Left colon (tissue), 2 donors: ENCODE data around the gene TMEM150C. TPM values are rescaled to one million over a fixed set of nuclear protein-coding genes. Genes with fewer than 3 reads are reported as not detected.
"Not testable (repeated sequence)": the region's sequence is repeated elsewhere in the genome, so short reads cannot be mapped to it uniquely, and the experiment has no call there.

Experiments used
- ATAC-seq: fragments of 200-7000 bp; cut with Tn5 transposase; one replicate; pipeline ENCODE4 v1.9.1; 2020; ENCODE audit warnings: mild to moderate bottlenecking, moderate library complexity
- DNase-seq, 2 donors: peaks; one replicate each; pipeline ENCODE4 v3.0.0-alpha.2; 2020
- intact Hi-C, 2 donors: fragments of 100-400 bp; cut with DNase I in 1 of 2; cut with micrococcal nuclease in 1 of 2; formaldehyde crosslinking; loops; one replicate each; pipeline versions ENCODE4 v1.11.2 to v1.14.0; 2022; cut with DNase I, micrococcal nuclease
- total RNA-seq, 2 donors: library from RNA; stranded (reverse); fragmentation: NEBNext Ultra II Directional; extraction: Animal tissue kit (Norgen Biotek cat#: 25700); gene quantifications; one replicate each; pipeline ENCODE4 v1.2.1, GENCODE V29; 2021
- donor health status: DM: no; HTN: no; CAD: no.
- donor health status: DM: yes; HTN: yes; CAD: no.

TMEM150C gene
- total RNA-seq, 2 donors from 2014 or later, result 1.8 to 3.7 TPM

- DNase-seq, result no peak
- intact Hi-C loops, result no loop called here
- ATAC-seq, result no peak
Observed at GRCh38 chr4:82489076-82489475, 72.7 kb downstream of the TMEM150C start.

DNA sequence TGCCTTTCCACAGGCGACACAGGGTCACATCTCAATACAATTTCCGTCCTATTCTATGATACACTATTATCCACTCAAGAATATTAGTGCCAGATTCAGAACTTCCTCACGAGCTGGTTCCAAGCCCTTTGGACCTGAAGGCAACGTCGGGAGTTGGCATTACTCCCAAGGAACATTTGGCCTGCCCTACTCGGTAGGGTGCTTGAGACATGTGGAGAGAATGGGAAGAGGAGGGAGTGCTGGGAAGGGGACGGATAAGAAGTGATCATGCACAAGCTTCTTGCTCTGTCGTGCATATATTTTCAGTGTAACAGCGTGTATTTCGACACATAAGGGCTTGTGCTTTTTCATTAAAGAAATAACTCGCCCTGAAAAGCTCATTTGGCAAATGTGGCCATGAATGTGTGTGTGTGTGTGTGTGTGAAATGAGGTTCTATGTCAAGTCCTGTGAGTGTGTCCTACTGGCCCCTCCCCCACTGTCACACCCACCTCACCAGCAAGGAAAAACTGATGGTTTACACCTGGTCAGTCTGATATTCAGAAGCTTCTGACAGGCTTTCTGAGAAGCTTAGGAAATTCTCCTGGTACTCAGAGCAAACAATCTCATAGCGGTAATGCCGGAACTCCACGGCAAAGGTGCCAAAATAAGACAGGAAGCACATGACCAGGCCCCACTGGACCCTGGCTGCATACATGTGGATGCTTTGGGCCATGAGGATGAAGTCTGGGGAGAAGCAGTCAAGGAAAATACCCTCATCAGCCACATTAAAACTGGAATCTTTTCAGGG lies 76.6 kb downstream of the TMEM150C start:
- intact Hi-C loops, result no loop called here
- ATAC-seq (no peak), DNase-seq (no peak)

DNA sequence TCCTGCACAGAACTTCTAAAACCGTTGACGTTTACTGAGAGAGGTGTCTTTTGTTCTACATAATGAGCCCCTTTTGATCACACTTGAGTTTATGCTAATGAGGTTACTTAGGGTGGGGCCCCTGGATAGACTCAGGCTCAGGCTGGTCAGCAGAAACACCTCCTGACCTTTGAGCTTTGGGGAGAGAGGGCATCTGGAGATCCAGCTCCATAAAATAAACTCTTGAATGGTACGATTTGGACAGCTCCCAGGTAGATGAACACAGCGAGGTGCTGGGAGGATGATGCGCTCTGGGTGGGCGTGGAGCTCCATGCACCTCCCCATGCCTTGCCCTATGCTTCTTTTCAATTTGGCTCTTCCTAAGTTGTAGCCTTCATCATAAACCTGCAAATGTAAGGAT lies 79.4 kb downstream of the TMEM150C start:
- DNase-seq (no peak), ATAC-seq (peak; percentile 66)
- intact Hi-C loops, result no loop called here

DNA sequence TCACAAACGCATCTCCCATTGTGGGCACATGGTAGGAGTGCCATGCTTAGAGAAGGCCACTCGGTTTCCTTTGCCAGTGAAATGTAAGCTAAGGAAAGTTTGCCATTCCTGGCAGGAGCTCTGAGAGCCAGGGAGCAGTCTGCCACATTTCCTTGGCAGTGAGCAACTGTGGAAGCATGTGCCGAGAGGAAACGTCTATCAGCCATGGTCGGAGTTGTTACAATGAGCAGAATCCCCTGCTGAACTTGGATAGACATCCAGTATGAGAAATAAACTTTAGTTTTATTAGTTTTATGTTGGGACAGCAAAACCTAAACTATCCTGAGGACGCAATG lies 80.3 kb downstream of the TMEM150C start:
- intact Hi-C loops, result no loop called here
- DNase-seq (no peak), ATAC-seq (no peak)

DNA sequence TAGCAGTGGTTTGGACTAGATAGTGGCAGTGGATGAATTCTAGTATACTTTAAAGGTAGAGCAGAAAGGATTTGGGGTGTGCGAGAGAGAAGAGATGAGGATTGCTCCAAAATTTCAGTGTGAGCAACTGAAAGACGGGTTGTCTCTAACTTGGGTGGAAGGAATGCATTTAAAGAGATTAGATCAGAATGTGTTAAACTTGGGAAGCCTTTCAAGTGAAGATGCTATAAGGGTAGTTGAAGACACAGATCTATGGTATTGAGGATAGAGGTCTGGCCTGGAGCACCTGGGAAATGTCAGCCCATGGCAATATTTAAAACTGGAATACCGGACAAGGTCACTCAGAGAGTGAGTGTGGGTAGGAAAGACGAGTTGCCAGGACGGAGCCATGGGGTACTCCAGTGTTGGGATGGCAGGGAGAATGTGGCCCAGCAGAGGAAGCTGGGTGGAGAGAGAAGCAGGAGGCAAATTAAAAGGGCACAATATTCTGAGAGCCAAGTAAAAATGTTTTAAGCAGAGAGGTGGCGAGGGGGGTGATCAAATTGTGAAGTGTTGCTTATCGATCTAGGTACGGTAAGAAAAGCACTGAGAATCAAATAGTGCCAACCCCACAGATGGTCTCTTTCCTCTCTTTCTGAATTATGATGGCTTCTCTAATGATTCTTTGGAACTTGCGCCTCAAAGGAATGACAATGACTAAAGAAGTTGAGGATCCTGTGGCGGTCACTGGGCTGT lies 80.8 kb downstream of the TMEM150C start:
- DNase-seq, result no peak
- ATAC-seq, result no peak

DNA sequence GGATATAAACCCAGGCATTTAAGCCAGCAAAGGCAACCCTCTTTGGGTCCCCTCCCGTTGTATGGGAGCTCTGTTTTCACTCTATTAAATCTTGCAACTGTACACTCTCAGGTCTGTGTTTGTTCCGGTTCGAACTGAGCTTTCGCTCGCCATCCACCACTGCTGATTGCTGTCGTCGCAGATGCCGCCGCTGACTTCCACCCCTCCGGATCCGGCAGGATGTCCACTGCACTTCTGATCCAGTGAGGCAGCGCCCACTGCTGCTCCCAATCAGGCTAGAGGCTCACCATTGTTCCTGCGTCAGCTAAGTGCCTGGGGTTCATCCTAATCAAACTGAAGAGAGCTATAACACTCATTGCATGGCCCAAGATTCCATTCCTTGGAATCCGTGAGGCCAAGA lies 82.2 kb downstream of the TMEM150C start:
- no peak for ATAC-seq
- intact Hi-C loops, result no loop called here

More for the DNA sequence above, 80.8 kb downstream of the TMEM150C start:
- intact Hi-C loops, result no loop called here

GRCh38 chr4:82477469-82477868 lies 84.3 kb downstream of the TMEM150C start:
- DNase-seq, intact Hi-C loops, ATAC-seq: not testable (repeated sequence)

More for the DNA sequence above, 82.2 kb downstream of the TMEM150C start:
- no peak for DNase-seq

- DNase-seq, intact Hi-C loops, ATAC-seq: not testable (repeated sequence)
Observed at GRCh38 chr4:82475931-82476330, 85.9 kb downstream of the TMEM150C start.

DNA sequence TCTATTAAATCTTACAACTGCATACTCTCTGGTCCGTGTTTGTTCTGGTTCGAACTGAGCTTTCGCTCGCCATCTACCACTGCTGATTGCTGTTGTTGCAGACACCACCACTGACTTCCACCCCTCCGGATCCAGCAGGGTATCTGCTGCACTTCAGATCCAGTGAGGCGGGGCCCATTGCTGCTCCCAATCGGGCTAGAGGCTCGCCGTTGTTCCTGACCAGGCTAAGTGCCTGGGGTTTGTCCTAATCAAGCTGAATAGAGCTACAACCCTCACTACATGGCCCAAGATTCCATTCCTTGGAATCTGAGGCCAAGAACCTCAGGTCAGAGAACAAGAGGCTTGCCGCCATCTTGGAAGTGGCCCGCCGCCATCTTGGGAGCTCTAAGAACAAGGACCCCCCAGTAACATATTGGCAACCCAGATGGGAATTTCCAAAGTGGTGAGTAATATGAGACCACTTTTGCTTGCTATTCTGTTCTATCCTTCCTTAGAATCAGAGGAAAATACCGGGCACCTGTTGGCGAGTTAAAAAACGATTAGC lies 88.1 kb downstream of the TMEM150C start:
- intact Hi-C loops, result no loop called here
- ATAC-seq, result no peak

DNA sequence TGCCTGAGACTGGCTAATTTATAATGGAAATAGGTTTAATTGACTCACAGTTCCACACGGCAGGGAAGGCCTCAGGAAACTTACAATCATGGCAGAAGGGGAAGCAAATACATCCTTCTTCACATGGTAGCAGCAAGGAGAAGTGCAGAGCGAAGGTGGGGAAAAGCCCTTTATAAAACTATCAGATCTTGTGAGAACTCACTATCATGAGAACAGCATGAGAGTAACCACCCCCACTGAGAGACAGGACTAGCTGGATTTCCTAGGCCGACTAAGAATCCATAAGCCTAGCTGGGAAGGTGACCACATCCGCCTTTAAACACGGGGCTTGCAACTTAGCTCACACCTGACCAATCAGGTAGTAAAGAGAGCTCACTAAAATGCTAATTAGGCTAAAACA lies 88.7 kb downstream of the TMEM150C start:
- intact Hi-C loops, result not testable (repeated sequence)

More for the DNA sequence above, 88.1 kb downstream of the TMEM150C start:
- DNase-seq, result no peak

GRCh38 chr4:82469791-82470345 lies 91.9 kb downstream of the TMEM150C start:
- DNase-seq, result no peak
- intact Hi-C loops, result loop anchor here in 1 of 2 donors (10.0 kb wide), 3 partner anchors 265 to 815 kb away; partner anchors contain the start of gene COQ2
- peak; percentile 30 for ATAC-seq

More for the DNA sequence above, 88.7 kb downstream of the TMEM150C start:
- not testable (repeated sequence) for DNase-seq, ATAC-seq

- no peak for DNase-seq
- ATAC-seq, result no peak
- intact Hi-C loops, result loop anchor here in 1 of 2 donors (10.0 kb wide), 3 partner anchors 267 to 817 kb away; partner anchors contain the start of gene COQ2
Observed at GRCh38 chr4:82467471-82467870, 94.3 kb downstream of the TMEM150C start.

DNA sequence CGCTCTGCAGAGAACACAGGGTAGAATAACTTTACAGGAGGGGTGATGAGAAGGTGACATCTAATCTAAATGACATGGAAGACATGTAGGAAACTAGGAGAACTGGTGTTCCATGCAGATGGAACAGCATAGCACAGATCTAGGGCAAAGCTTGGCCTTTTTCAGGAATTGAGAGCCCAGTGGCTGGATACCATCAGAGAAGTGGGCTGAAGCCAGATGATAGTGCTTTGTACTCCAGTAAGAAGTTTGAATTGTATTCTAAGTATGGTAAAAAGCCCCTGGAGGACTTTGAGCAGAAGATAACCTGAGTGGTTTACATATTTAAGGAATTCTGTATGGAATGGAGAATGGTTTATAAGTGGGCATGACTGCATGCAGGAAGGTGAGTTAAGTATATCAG lies 98.6 kb downstream of the TMEM150C start:
- intact Hi-C loops, result loop anchor here in 1 of 2 donors (10.0 kb wide), 3 partner anchors 272 to 822 kb away; partner anchors contain the start of gene COQ2
- no peak for ATAC-seq

GRCh38 chr4:82462415-82462831 lies 99.4 kb downstream of the TMEM150C start:
- intact Hi-C loops, result loop anchor here in 1 of 2 donors (10.0 kb wide), 3 partner anchors 272 to 822 kb away; partner anchors contain the start of gene COQ2
- ATAC-seq, result peak; percentile 84

More for the DNA sequence above, 98.6 kb downstream of the TMEM150C start:
- no peak for DNase-seq

GRCh38 chr4:82461710-82462109 lies 100.1 kb downstream of the TMEM150C start:
- DNase-seq, result no peak
- ATAC-seq, result no peak
- intact Hi-C loops, result loop anchor here in 1 of 2 donors (10.0 kb wide), 3 partner anchors 273 to 823 kb away; partner anchors contain the start of gene COQ2

More at GRCh38 chr4:82462415-82462831, 99.4 kb downstream of the TMEM150C start:
- DNase-seq, result peak; percentile 66 to 86

GRCh38 chr4:82458729-82459128 lies 103.1 kb downstream of the TMEM150C start:
- DNase-seq, result no peak
- ATAC-seq, result no peak
- intact Hi-C loops, result no loop called here

DNA sequence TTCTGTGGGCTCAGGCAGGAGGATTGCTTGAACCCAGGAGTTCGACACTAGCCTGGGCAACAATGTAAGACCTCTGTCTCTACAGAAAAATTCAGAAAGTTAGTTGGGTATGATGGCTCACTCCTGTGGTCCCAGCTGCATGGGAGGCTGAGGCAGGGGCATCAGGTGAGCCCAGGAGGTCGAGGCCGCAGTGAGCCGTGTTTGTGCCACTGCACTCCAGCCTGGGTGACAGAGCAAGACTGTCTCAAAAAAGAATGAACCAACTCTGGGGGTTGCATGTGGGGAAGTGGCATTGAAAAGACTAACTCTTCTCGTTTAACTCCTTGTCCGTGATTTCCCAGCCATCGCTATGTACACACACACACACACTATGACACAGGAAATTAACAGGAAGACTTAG lies 104.5 kb downstream of the TMEM150C start:
- ATAC-seq, result no peak
- intact Hi-C loops, result no loop called here
- no peak for DNase-seq

- intact Hi-C loops, result no loop called here
- ATAC-seq, result no peak
- no peak for DNase-seq
Observed at GRCh38 chr4:82452026-82452425, 109.8 kb downstream of the TMEM150C start.
